ENCODE measurements around the gene HECW1. TPM values are rescaled to one million over a fixed set of nuclear protein-coding genes. Genes with fewer than 3 reads are reported as not detected.
"Not testable (repeated sequence)": the region's sequence is repeated elsewhere in the genome, so short reads cannot be mapped to it uniquely, and the experiment has no call there.

Gene HECW1
- total RNA-seq, 1 donor from 2014 or later = 68.7 TPM

DNA sequence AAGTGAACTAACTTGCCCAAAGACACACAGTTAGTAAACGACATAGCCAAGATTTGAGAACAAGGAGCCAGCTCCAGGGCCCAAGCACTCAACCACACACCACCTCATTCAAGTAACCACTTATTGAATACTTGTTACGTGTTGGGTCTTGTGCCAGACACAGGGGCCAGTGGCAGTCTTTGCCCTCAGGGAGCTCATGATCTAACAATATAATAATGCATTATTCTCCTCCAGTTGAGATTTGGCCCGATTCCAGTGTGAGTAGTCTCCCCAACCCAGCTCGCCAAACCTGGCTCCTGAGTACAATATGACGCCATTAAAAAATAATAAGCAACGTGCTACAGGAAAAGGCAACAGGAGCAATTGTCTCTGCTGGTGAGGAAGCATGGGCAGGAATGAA lies 456.1 kb downstream of the HECW1 start:
- Mint-ChIP-seq H3K36me3 (ENCODE audit: unreplicated experiment) (no peaks in the 10 kb centered on the region), H3K9me3 (ENCODE audit: unreplicated experiment) (no peaks in the 10 kb centered on the region), H3K4me3 (ENCODE audit: unreplicated experiment) (no peak overlapping the region), H3K27me3 (ENCODE audit: unreplicated experiment) (no peaks in the 10 kb centered on the region), H3K27ac (ENCODE audit: unreplicated experiment) (no peak overlapping the region), H3K4me1 (ENCODE audit: low read depth, unreplicated experiment) (no peaks in the 10 kb centered on the region)
- TF ChIP-seq, protein P1, sequence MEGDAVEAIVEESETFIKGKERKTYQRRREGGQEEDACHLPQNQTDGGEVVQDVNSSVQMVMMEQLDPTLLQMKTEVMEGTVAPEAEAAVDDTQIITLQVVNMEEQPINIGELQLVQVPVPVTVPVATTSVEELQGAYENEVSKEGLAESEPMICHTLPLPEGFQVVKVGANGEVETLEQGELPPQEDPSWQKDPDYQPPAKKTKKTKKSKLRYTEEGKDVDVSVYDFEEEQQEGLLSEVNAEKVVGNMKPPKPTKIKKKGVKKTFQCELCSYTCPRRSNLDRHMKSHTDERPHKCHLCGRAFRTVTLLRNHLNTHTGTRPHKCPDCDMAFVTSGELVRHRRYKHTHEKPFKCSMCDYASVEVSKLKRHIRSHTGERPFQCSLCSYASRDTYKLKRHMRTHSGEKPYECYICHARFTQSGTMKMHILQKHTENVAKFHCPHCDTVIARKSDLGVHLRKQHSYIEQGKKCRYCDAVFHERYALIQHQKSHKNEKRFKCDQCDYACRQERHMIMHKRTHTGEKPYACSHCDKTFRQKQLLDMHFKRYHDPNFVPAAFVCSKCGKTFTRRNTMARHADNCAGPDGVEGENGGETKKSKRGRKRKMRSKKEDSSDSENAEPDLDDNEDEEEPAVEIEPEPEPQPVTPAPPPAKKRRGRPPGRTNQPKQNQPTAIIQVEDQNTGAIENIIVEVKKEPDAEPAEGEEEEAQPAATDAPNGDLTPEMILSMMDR (IDR thresholded peaks at IDR 0.05; ENCODE audit: partially characterized antibody, unreplicated experiment) = no peak
- DNase-seq = no peak

DNA sequence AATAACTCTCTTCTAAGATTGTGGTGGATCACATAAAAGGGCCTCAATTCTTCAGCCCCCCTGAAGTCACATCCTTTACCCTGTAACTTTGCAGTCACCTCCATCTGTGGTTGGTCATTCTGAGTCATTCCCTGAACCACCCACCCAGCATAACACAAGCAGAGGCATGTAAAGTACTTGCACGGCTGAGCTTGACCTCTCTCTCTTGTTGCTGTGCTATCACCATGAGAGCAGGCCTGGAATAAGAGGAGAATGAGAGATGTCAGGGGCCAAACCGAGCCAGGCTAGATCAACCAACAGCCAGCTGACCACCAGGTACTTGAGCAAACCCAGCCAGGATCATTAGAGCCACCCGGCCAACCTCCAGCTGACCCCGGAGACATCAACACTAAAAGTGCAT lies 457.0 kb downstream of the HECW1 start:
- no peaks in the 10 kb centered on the region for H3K27me3 Mint-ChIP-seq (ENCODE audit: unreplicated experiment)
- no peaks in the 10 kb centered on the region for H3K4me1 Mint-ChIP-seq (ENCODE audit: low read depth, unreplicated experiment)
- H3K27ac Mint-ChIP-seq (ENCODE audit: unreplicated experiment) = no peak overlapping the region
- DNase-seq = no peak
- H3K4me3 Mint-ChIP-seq (ENCODE audit: unreplicated experiment) = no peak overlapping the region
- H3K36me3 Mint-ChIP-seq (ENCODE audit: unreplicated experiment) = no peaks in the 10 kb centered on the region
- H3K9me3 Mint-ChIP-seq (ENCODE audit: unreplicated experiment) = no peaks in the 10 kb centered on the region
- TF ChIP-seq, protein P1 (IDR thresholded peaks at IDR 0.05; ENCODE audit: partially characterized antibody, unreplicated experiment) = no peak

DNA sequence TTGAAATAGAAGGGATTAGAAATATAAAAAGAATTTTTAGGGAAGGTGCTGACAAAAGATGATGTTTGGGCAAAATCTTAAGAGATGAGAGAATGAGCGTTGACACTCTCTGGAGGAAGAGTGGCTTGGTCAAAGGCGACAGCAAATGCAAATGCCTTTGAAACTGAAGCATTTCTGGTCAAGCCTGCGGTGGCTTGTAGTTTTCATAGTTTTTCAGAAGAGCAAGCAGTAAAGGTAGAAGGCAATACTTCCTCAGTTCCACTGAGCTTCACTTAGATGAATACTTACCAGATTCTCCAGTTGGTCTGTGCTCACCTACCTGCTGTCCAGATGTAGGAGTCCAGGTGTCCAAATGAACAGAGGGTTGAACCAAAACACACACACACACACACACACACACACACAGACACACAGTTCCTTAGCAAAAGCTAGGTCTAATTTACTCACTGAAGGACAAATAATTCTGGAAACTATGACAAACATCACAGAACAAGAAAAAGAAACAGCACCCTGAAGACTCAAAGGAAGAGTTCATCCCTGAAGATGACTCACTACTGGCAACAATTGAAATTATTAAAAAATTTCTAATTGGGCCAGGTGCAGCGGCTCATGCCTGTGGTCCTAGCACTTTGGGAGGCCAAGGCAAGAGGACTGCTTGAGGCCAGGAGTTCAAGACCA lies 458.4 kb downstream of the HECW1 start:
- no peak for DNase-seq
- Mint-ChIP-seq H3K4me3 (ENCODE audit: unreplicated experiment) (no peak overlapping the region), H3K27me3 (ENCODE audit: unreplicated experiment) (no peaks in the 10 kb centered on the region), H3K4me1 (ENCODE audit: low read depth, unreplicated experiment) (no peaks in the 10 kb centered on the region), H3K36me3 (ENCODE audit: unreplicated experiment) (no peaks in the 10 kb centered on the region), H3K27ac (ENCODE audit: unreplicated experiment) (no peak overlapping the region), H3K9me3 (ENCODE audit: unreplicated experiment) (no peaks in the 10 kb centered on the region)
- TF ChIP-seq, protein P1 (IDR thresholded peaks at IDR 0.05; ENCODE audit: partially characterized antibody, unreplicated experiment) = no peak

DNA sequence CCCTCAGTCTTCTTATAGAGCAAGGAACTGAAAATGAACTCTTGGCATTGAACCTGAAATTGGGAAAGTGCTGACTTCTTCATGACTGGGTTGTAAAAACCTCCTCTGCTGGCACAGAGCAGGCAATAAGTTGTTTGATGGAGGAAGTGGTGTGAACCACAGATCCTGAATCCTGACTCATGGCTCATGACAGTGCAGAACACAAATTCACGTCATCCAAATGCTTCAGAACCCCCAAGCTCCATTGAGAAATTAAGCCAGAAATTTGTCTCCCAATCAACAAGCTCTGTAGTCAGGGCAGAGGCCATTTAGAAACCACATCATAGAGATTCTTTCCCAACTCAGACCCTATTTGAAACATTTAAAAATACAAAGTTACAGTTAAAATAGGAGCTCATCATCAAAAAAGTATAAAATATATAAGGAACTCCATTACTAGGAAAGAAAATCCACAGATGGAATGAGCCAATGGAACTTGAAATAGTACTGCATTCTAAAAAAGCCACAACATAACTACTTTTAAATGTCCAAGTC lies 460.1 kb downstream of the HECW1 start:
- TF ChIP-seq, protein P1 (IDR thresholded peaks at IDR 0.05; ENCODE audit: partially characterized antibody, unreplicated experiment) = no peak
- no peaks in the 10 kb centered on the region for H3K9me3 Mint-ChIP-seq (ENCODE audit: unreplicated experiment)
- no peak for DNase-seq
- peaks cover 2% of the 10 kb centered on the region for H3K4me1 Mint-ChIP-seq (ENCODE audit: low read depth, unreplicated experiment)
- no peak overlapping the region for H3K27ac Mint-ChIP-seq (ENCODE audit: unreplicated experiment)
- H3K27me3 Mint-ChIP-seq (ENCODE audit: unreplicated experiment) = no peaks in the 10 kb centered on the region
- H3K4me3 Mint-ChIP-seq (ENCODE audit: unreplicated experiment) = no peak overlapping the region
- H3K36me3 Mint-ChIP-seq (ENCODE audit: unreplicated experiment) = no peaks in the 10 kb centered on the region

DNA sequence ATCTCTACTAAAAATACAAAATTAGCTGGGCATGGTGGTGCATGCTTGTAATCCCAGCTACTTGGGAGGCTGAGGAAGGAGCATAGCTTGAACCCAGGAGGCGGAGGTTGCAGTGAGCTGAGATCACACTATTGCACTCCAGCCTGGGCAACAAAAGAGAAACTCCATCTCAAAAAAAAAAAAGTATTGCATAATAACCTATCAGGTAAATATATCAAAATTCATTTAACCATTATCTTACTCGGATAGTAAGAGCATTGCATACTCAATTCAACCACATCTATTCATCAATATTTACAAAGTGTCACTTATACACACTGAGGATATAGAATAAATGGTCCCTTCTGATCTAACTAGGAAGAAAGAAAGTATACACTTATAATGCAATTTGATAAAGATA lies 461.4 kb downstream of the HECW1 start:
- DNase-seq; H3K4me1 Mint-ChIP-seq (ENCODE audit: low read depth, unreplicated experiment); H3K27ac Mint-ChIP-seq (ENCODE audit: unreplicated experiment); H3K36me3 Mint-ChIP-seq (ENCODE audit: unreplicated experiment); H3K4me3 Mint-ChIP-seq (ENCODE audit: unreplicated experiment); H3K9me3 Mint-ChIP-seq (ENCODE audit: unreplicated experiment); H3K27me3 Mint-ChIP-seq (ENCODE audit: unreplicated experiment): not testable (repeated sequence)

All from glutamatergic neuron (in vitro differentiated cells).